GM04504 (cell line): ENCODE measurements around the gene A1BG.
"Not testable (repeated sequence)": the region's sequence is repeated elsewhere in the genome, so short reads cannot be mapped to it uniquely, and the experiment has no call there.

Experiments used
- DNase-seq: peaks from one replicate; pipeline ENCODE4 v3.0.0-alpha.2; 2012; ENCODE audit warnings: low read depth

The A1BG gene

DNA sequence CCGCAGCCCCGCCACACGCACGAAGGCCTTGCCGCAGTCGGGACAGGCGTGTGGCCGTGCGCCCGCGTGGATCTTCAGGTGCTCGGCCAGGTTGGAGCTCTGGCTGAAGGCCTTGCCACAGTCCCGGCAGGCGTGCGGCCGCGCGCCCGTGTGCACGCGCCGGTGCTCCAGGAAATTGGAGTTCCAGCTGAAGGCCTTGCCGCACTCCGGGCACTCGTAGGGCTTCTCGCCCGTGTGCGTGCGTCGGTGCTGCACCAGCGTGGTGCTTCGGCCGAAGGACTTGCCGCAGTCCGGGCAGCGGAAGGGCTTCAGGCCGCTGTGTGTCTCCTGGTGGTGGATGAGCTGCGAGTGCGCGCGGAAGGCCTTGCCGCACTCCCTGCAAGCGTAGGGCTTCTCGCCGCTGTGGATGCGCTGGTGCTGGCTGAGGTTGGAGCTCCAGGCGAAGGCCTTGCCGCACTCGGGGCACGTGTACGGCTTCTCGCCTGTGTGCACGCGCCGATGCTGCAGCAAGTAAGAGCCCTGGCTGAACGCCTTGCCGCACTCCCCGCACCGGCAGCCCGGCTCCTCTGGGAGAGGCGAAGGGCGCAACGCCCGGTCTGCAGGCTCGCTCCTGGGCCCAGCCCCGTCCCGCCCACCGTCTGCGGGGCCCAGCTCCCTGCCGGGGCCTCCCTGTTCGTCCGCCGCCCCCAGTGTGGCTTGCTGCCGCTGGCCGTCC is 3.6 kb upstream of the A1BG start:
- DNase-seq: no peak

DNA sequence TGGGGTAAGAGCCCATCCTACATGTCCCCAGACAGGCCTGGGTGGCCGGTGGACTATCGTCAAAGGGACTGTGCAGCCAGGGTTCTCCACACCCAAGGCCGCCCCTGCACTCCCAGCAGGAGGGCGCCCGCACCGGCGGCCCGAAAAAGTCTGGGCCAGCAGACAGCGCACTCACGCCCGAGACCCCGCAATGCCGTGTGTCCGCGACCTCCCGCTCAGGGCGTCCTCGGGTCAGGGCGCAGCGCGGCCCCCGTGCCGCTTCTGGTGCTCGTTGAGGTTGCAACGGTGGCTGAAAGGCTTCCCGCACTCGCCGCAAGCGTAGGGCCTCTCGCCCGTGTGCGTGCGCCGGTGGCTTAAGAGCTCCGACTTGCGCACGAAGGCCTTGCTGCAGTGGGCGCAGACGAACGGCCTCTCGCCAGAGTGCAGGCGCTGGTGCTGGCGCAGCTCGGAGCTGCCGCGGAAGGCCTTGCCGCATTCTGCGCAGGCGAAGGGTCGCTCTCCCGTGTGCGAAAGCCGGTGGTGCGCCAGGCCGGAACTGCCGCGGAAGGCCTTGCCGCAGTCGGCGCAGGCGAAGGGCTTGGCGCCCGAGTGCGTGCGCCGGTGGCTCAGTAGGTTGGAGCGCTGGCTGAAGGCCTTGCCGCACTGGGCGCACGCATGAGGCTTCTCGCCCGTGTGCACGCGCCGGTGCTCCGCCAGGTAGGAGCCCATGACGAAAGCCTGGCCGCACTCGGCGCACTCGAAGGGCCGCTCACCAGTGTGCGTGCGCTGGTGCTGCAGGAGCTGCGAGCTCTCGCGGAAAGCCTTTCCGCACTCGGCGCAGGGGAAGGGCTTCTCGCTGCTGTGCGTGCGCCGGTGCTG is 2.8 kb upstream of the A1BG start:
- no peak for DNase-seq

DNA sequence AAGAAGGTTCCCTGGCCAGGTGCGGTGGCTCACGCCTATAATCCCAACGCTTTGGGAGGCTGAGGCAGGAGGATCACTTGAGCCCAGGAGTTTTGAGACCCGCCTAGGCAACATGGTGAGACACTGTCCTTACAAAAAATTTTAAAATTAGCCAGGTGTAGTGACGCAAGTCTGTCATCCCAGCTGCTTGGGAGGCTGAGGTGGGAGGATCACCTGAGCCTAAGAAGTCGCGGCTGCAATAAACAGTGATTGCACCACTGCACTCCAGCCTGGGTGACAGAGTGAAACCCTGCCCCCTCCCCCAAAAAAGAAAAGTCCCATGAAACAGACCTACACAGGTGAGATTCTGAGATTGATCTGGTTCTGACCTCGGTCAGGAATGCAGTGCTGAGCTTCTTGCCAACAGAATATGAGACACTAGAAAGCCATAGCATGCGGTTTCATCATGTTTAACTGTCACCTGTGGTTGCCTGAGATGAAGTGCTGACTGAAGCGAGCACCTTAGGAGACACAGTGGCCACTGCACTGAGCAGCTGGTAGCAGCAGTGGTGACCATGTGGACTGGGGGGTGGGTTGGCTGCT is 2.0 kb upstream of the A1BG start:
- DNase-seq: no peak

DNA sequence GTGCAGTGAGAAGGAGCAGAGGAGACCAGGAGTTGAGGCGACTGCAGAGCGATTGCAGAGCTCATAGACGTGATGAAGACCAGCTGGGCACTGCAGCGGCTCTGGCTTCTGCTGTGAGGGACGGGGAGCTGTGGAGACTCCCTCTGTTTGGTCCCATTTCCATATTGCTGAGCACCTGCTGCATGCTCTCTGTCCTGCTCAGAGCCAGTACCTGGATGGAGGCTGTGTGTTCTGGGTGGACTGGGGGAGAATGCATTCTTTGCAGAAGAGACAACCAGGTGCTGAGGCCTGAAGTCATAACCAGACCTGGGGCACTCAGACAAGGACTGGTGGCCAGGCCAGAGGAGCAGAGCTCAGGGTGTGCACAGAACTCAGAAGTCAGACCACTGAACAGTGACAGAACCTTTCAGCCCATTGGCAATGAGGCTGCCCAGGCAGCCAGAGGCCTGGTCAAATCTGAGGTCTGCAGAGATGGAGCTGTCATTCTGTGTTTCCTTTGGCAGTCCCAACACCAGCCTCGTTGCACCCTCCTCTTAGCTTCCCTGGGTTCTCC is 1.3 kb upstream of the A1BG start:
- no peak for DNase-seq

DNA sequence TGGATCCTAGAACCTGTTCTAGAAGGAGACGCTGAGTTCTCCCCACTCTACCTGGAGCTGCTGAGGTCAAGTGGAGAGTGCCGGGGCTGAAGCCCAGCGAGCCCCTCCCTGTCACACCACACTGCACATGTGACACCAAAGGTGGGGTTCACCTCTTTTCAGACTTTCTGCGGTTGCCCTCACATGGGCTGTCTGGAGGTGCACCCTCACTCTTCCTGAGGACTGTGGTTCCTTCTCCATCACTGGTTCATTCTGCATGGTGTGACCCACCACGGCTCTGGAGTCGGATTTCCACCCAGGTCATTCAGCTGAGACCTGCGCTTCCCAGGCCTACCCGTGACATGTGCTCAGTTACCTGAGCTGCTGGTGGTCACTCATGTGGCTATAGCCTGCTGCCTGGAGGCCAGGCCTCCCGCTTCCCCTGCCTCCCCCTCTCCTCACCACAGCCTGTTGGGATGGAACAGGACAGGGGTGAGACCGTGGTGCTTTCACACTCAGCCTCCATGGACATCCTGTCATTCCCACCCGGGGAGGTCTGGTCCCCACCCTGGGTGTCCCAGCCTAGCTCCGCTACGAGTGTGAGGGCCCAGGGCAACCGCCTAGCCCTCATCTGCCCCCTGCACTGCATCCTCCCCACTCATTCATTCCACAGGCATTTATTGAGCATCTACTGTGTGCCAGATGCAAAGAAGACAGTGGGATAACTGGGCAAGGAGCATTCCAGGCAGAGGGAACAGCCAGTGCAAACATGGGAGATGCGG is 605 bp upstream of the A1BG start:
- DNase-seq: no peak

DNA sequence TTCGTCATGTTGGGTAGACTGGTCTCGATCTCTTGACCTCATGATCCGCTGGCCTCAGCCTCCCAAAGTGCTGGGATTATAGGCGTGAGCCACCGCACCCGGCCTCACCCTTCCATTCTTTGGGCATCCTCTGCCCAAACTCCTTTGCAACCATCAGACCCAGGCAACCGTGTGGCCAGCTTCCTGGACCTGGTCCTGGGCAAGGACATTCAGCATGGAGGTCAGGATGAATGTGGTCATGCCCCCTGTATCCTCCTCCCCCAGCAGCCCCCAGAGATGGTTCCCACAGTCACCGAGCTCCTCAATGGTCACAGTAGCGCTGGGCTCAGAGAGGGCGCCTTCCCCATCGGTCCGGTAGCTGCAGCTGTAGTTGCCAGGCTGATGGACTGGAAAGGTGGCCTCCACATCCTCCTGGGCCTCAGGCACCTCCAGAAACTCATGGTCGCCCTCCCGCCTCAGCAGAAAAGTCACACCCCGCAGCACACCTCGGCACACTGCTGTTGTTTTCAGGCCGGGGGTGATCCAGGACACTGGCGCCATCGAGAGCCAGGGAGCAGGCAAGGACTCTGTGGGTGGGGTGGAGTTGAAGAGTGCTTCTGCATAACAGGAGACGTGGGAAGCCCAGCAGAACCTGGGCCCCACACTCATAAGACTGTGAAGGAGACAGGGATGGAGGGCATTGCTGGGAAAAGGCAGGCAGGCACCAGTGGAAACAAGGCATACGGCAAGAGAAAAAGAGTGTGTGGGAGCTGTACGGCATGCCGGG is 1.1 kb downstream of the A1BG start:
- no peak for DNase-seq

DNA sequence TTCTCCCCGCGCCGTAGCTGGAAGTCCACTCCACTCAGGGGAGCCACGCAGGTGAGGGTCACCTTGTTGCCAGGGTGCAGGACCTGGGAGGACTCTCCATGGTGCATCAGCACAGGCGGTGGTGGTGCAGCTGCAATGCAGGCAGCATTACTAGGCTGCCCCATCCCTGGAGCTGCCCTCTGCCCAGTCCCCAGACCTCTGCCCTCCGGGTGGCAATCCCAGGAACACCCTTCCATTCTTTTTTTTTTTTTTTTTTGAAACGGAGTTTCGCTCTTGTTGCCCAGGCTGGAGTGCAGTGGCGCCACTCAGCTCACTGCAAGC is 1.8 kb downstream of the A1BG start:
- DNase-seq: no peak

DNA sequence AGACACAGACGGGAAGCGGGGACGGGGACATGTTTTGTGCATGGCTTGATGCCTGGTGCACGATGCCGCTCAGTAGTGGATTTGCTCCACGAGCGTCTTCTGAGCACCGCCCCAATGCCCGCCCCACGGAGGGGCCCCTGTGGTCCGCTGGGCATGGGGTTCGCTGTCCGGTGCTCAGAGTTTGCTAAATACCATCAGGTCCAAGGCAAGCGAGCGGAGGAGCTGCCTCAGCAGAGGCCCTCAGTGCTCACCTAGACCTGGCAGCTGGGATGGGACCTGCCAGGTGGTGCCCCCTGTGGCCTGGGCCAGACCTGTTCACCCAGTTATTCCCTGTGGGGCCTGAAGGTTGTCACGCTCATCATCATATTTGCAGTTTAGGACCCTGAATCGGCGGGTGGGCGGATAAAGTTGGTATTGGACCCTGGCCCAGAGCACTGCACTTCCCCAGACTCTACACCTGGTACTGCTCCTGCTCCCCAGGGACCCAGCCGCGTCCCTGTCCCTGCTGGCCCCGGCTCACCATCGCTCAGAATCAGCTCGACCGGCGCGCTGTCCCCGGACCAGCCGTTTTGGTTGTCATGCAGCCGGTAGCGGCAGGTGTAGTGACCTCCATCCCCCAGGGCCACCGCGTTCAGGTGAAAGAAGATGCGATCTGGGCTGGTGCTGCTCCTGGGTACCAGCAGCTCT is 2.3 kb downstream of the A1BG start:
- DNase-seq: no peak

DNA sequence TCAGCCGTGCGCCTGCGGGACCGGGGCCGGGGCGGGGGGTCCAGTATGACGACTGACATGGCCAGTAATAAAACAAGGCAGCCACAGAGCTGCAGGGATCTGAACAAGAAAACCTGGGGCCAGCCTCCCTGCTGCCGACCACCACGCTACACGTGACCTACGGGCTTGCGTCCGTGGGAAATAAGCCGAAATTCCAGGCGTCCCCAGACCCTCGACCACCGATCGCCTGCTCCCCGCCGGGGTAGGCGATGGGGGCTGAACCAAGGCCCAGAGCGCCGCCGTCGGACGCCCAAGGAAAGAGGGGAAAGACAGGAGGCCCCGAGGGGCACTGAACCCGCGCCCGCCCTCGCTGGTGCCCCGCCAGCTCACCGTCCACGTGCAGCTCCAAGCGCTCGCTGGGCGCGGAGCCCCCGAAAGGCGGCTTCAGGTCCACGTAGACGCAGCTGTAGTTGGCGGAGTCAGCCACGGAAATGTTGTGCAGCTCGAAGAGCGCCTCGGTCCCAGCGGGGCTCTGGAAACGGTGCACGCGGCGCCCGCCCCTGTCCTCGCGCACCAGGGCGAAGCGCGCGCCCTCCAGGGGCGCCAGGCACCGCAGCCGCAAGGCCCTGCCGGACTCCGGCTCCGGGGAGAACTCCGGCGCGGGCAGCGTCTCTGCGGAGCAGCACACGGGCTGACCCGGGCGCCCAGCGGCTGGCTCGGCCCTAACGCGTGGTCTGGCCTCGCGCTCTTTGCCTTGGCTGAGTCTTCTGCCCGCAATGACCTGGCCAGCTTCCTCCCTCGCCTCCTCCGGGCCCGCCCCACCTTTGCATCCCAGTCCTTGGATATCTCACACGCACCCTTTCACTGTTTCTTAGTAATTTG is 3.1 kb downstream of the A1BG start:
- no peak for DNase-seq

DNA sequence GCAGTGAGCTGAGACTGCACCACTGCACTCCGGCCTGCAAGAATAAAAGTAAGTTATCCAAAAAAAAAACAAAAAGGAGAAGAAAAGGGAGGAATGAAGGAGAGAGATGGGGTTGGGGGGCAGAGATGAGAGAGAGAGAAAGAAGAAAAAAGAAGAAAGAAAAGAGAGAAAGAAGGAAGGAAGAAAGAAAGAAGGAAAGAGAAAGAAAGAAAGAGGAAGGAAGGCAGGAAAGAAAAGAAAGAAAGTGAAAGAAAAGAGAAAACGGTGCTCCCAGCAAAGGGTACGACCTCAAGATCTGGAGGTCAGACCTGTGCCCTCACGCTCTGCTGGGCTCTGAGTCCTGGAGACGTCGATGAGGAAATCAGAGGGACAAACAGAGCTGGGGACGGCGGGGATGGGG is 3.7 kb downstream of the A1BG start:
- no peak for DNase-seq

DNA sequence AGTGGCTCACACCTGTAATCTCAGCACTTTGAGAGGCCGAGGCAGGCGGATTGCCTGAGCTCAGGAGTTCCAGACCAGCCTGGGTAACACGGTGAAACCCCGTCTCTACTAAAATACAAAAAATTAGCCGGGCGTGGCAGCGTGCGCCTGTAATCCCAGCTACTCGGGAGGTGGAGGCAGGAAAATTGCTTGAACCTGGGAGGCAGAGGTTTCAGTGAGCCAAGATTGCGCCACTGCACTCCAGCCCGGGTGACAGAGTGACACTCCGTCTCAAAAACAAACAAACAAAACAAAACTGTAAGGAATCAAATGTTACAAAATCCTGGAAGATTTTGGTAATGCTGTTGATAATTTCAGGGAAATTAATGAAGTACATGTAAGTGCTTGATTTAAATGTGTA is 5.2 kb downstream of the A1BG start:
- not testable (repeated sequence) for DNase-seq

DNA sequence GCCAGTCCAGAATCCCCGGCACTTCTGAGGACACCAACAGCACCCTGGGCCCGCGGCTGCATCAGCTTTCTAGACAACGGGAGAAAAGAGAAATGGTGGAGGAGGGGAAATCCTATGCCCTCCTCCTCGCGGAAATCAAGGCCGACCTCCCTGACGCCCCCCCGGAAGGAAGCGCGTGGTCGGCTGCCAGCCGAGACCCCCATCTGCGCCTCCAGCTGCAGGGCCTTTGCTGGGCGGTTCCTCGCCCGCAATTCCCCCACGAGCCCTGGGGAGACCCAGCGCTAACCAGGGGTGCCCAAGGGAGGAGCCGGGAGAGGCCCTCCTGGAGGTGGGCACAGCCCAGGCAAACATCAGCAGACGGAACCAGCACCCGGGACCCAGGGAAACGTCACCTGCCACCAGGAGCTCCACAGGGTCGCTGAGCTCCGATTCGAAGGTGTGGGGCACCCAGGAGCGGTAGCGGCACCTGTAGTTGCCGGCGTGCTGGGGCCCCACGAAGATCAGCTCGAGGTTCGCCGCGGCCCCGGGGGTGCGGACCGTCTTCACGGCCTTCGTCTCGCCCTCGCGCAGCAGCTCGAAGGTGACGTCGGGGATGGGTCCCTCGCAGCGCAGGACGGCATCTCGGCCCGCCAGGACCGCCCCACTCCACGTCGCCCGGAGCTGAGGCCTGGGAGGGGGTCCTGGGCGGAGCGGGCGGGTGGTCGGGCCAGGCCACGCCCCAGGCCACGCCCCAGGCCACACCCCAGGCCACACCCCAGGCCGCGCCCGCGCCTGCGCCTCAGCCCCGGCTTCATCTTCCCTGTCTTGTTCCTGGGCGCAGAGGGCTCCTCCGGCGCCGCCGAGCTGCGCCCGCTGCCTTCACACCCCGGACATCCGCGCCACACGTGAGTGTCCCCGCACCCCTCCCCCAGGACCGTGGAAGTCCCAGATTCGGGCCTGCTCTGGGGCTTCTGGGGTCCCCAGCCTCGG is 6.0 kb downstream of the A1BG start:
- peak; percentile 54 for DNase-seq

DNA sequence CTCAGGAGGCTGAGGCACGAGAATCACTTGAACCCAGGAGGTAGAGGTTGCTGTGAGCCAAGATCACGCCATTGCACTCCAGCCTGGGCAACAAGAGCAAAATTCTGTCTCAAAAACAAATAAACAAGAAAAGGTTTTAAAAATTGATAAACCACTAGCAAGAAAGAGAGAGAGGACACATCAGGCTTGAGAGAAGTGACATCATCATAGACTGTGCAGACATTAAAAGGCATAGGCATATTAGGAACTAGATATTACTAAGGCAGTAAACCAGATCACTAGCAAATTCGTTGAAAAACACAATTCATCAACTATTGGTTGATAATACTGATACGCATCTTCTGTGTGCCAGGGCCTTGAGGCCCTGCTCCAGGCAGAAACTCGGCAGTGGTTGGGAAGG is 7.7 kb downstream of the A1BG start:
- no peak for DNase-seq

DNA sequence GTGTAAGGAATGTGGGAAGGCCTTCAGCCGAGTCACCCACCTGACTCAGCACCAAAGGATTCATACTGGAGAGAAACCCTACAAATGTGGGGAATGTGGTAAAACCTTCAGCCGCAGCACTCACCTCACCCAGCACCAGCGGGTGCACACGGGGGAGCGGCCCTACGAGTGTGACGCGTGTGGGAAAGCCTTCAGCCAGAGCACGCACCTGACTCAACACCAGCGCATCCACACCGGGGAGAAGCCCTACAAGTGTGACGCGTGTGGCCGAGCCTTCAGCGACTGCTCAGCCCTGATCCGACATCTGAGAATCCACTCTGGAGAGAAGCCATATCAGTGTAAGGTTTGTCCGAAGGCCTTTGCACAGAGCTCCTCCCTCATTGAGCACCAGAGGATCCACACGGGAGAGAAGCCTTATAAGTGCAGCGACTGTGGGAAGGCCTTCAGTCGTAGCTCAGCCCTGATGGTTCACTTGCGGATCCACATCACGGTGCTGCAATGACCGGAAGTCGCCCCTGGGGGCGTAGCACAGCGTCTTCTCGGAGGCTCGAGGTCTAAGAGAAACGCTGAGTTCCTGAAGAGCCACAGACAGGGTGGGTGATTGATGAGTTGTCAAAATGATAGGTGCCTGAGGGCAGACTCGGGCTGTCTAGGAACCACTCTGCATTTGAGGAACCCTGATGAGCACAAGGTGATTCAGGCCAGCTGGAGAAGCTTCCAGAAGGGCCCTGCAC is 14.3 kb downstream of the A1BG start:
- DNase-seq: no peak

DNA sequence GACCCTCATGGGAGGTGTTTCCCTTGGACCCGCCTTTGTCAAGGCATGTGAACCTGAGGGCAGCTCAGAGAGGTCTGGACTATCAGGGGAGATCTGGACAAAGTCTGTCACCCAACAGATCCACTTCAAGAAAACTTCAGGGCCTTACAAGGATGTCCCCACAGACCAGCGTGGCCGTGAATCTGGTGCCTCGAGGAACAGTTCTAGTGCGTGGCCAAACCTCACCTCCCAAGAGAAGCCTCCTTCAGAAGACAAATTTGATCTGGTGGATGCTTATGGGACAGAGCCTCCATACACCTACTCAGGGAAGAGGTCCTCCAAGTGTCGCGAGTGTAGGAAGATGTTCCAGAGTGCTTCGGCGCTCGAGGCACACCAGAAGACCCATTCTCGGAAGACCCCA is 15.0 kb downstream of the A1BG start:
- no peak for DNase-seq

DNA sequence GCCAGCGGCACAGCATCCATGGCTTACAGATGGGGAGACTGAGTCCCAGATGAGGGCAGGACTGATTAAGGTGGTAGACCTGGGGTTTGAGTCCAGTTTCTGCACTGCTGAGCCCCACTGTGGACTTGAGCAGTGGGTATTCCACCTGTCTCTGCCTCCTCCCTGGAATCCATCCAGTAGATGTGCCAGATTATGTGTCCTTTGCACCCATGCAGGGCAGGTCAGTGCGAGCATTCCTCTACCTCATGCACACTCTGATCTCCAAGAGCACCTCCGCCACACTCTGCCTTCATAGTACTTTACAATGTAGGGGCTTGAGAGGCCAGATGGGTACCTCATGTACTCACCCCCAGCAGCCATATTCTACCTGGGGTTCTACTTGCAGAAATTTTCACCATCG is 16.5 kb downstream of the A1BG start:
- no peak for DNase-seq

DNA sequence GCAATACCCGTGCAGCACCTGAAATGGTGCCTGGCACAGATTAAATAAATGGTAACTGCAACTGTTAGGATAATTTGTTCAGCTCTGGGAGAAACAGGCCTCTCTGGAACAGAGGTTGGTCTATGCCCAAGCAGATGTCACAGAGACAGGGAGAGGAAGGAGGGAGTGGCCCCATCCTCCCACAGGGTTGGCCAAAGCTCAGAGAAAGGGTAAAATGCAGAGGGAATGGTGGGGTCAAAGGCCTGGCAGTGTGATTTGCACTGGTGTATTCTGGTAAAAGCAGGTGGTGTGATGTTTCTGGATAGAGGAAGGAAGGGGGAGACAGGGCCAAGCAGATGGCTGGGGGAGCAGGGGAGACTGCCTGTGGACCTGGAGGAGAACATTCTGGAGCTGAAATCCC is 17.1 kb downstream of the A1BG start:
- DNase-seq: no peak

DNA sequence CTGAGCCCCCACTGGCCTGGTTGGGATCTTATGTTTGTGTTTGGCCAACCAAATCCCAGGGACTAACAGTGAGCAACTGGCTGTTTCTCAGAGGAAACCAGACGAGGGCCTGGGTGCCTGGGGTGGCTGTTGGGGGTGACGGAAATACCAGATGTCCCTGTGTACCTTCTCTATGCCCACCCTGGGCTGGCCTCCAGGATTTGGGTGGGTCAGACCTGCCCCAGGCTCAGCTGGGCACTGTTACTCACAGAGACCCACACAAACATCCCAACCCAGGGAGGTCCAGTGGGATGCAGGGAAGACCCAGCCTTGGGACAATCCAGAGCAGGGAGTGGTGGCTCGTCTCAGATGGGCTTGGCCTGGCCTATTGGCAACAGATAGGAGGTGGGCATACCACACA is 17.7 kb downstream of the A1BG start:
- DNase-seq: no peak
